Activated CD4-positive, alpha-beta T cell treated with anti-CD3 and anti-CD28 coated beads, Interleukin-2, amount 10 ng/mL, durations not matched to agents 24 days and 14 days (primary cell): ENCODE measurements around the gene DCAF15. TPM values are rescaled to one million over a fixed set of nuclear protein-coding genes. Genes with fewer than 3 reads are reported as not detected.

Experiments
- DNase-seq: peaks from one replicate; pipeline ENCODE4 v3.0.0; 2022
- H3K27ac Mint-ChIP-seq: one replicate; pipeline ENCODE4 v1.8.0; 2022; ENCODE audit warnings: mild to moderate bottlenecking, mixed read lengths
- H3K27me3 Mint-ChIP-seq: one replicate; pipeline ENCODE4 v1.8.0; 2022; ENCODE audit warnings: mixed read lengths
- H3K36me3 Mint-ChIP-seq: one replicate; pipeline ENCODE4 v1.8.0; 2022; ENCODE audit warnings: low read depth, mild to moderate bottlenecking, mixed read lengths
- H3K4me1 Mint-ChIP-seq: one replicate; pipeline ENCODE4 v1.8.0; 2021; ENCODE audit warnings: mixed read lengths
- H3K4me3 Mint-ChIP-seq: one replicate; pipeline ENCODE4 v1.8.0; 2022; ENCODE audit warnings: mild to moderate bottlenecking, moderate library complexity, mixed read lengths
- H3K9me3 Mint-ChIP-seq: one replicate; pipeline ENCODE4 v1.8.0; 2021; ENCODE audit warnings: mixed read lengths
- intact Hi-C: fragments of 100-400 bp; cut with micrococcal nuclease; formaldehyde crosslinking; loops from one replicate; pipeline ENCODE4 v1.15.1; 2023
- total RNA-seq: library from RNA; stranded (reverse); gene quantifications from 2 replicates; pipeline ENCODE4 v1.2.3, GENCODE V29; 2022

The DCAF15 gene, protein sequence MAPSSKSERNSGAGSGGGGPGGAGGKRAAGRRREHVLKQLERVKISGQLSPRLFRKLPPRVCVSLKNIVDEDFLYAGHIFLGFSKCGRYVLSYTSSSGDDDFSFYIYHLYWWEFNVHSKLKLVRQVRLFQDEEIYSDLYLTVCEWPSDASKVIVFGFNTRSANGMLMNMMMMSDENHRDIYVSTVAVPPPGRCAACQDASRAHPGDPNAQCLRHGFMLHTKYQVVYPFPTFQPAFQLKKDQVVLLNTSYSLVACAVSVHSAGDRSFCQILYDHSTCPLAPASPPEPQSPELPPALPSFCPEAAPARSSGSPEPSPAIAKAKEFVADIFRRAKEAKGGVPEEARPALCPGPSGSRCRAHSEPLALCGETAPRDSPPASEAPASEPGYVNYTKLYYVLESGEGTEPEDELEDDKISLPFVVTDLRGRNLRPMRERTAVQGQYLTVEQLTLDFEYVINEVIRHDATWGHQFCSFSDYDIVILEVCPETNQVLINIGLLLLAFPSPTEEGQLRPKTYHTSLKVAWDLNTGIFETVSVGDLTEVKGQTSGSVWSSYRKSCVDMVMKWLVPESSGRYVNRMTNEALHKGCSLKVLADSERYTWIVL
- total RNA-seq: 61.5 and 63.2 TPM in 2 replicates

DNA sequence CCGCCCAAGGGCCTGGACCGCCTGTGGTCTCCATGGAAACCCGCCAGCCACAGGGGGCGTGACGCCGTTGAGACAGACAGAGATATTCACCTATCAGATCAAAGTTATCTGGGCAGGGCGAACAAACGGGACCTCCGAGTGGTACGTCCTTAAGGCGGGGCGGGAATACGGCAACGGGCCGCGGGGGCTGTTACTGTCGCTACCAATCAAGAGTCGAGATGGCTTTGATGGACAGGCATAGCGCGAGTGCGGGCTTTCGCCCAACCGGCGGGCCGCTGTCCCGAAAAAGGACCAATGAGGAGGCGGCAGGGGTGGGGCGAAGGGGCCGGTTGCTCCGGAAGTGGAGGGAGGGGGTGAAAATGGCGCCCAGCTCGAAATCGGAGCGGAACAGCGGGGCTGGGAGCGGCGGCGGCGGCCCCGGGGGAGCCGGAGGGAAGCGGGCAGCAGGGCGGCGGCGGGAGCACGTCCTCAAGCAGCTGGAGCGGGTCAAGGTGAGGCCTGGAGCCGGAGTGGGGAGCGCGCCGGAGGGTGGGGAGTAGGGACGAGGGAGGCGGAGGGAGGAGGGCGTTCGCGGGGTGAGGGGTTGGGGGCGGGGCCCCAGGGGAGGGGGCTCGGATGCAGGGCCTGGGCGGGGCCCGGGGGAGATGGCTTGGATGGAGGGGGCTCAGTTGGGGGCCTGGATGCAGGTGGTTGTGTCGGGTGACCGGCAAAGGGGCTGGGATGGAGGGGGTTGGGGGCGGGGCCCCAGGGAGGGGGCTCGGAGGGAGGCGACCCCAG lies at the start of gene DCAF15:
TSS of gene DCAF15 (plus strand) at position 356 of the 777 bp plus-strand sequence. CDS start at position 360, 4 bp downstream.
- Mint-ChIP-seq H3K27me3 (peaks cover 4% of the 10 kb centered on the region), H3K36me3 (peaks cover 18% of the 10 kb centered on the region), H3K4me3 (peak within 1 kb of the TSS; percentile 99), H3K27ac (peak within 1 kb of the TSS; percentile 97), H3K4me1 (peaks cover 14% of the 10 kb centered on the region), H3K9me3 (no peaks in the 10 kb centered on the region)
- intact Hi-C loops: loop anchor here (1.0 to 2.0 kb wide), 6 partner anchors 34 to 129 kb away; partner anchors contain the start of genes BRME1, CC2D1A, IL27RA and RFX1
- DNase-seq: peak; percentile 100

- intact Hi-C loops: no loop called here
- H3K27ac Mint-ChIP-seq: no peak overlapping the region
- no peaks in the 10 kb centered on the region for H3K9me3 Mint-ChIP-seq
- no peaks in the 10 kb centered on the region for H3K27me3 Mint-ChIP-seq
- H3K4me1 Mint-ChIP-seq: peaks cover 15% of the 10 kb centered on the region
- peaks cover 1% of the 10 kb centered on the region for H3K36me3 Mint-ChIP-seq
- DNase-seq: peak; percentile 75
- no peak overlapping the region for H3K4me3 Mint-ChIP-seq
These were observed 49.2 kb upstream of the DCAF15 start for GRCh38 chr19:13902993-13903555.

DNA sequence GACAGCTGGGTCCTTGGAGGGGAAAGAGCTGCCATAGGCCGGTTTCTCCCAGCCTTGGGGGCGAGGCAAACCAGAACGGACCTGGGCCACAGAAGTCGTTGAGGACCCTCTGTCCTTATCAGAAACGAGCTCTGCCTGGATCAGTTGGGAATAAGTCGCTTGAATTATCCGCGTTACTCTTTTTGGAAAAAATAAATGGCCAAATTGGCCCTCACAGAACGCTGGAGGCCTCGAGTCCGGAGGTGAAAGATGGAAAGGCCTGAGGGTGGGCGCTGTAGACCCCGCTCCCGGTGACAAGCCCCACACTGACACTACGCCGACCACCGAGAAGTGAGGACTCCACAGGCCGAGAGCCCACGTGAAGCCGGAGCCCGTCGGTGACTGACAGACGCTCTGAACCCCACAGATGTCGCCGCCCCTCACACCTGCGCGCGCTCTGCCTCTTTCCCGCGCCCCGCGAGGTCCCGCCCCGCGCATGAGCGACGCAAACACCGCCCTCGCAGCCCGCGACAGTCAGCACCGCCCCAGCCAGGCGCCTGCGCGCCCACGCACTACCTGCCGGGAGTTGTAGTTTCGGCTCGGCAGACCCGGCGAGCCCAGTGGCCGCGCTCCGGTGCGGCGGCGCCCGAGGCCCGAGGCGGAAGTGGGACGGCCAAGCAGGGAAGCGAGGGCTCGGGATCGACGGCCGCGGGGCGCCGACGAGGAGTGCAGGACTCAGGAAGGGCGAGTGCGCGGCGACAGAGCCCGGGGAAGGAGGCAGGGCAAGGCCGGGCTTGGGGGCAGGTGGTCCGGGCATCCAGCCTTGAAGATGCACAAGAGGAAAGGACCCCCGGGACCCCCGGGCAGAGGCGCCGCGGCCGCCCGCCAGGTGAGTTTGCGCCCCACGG lies 46.4 kb upstream of the DCAF15 start, which contains the start of the genes BRME1 and CC2D1A:
TSS of gene BRME1 (minus strand) at position 484 of the 887 bp plus-strand sequence. CDS start 1,225 bp downstream, outside the sequence.
TSS of gene CC2D1A (plus strand) at position 568 of the 887 bp plus-strand sequence. CDS start at position 809, 241 bp downstream.
- H3K4me3 Mint-ChIP-seq: peak within 1 kb of the TSS; percentile 84
- no peaks in the 10 kb centered on the region for H3K27me3 Mint-ChIP-seq
- intact Hi-C loops: loop anchor here (1.0 to 2.0 kb wide), 3 partner anchors 25 to 100 kb away; partner anchors contain the start of genes DCAF15 and RFX1
- peaks cover 11% of the 10 kb centered on the region for H3K36me3 Mint-ChIP-seq
- peak within 1 kb of the TSS; percentile 94 for H3K27ac Mint-ChIP-seq
- H3K9me3 Mint-ChIP-seq: no peaks in the 10 kb centered on the region
- peaks cover 15% of the 10 kb centered on the region for H3K4me1 Mint-ChIP-seq
- DNase-seq: peak; percentile 99

- intact Hi-C loops: loop anchor here (1.0 to 2.0 kb wide), 3 partner anchors 26 to 100 kb away; partner anchors contain the start of genes DCAF15 and RFX1
These were observed 45.8 kb upstream of the DCAF15 start for GRCh38 chr19:13906521-13906904.

DNA sequence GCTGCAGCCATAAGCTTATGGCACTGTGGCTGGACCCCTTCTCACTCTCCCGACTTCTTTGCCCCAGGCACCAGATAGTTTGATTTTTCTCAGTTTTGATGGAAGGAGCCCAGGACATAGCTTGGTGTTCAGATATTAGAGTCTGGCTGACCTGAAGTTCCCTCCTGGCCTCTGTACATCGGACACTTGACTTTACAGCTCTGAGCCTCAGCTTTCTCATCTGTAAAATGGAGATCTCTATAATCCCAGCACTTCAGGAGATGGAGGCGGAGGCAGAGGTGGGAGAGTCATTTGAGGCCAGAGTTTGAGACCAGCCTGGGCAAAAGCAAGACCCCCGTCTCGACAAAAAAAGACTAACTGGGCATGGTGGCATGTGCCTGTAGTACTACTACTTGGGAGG lies 45.4 kb upstream of the DCAF15 start:
- Mint-ChIP-seq H3K4me1 (peaks cover 15% of the 10 kb centered on the region), H3K4me3 (peak overlapping the region; percentile 84), H3K27ac (peak overlapping the region; percentile 76), H3K27me3 (no peaks in the 10 kb centered on the region), H3K9me3 (no peaks in the 10 kb centered on the region), H3K36me3 (peaks cover 16% of the 10 kb centered on the region)
- intact Hi-C loops: loop anchor here (1.0 to 2.0 kb wide), 3 partner anchors 26 to 99 kb away; partner anchors contain the start of genes DCAF15 and RFX1
- DNase-seq: no peak

More at GRCh38 chr19:13906521-13906904, 45.8 kb upstream of the DCAF15 start:
- peak overlapping the region; percentile 76 for H3K27ac Mint-ChIP-seq
- H3K27me3 Mint-ChIP-seq: no peaks in the 10 kb centered on the region
- peaks cover 15% of the 10 kb centered on the region for H3K36me3 Mint-ChIP-seq
- no peak for DNase-seq
- no peaks in the 10 kb centered on the region for H3K9me3 Mint-ChIP-seq
- peak overlapping the region; percentile 84 for H3K4me3 Mint-ChIP-seq
- H3K4me1 Mint-ChIP-seq: peaks cover 15% of the 10 kb centered on the region

GRCh38 chr19:13908674-13909073 lies 43.6 kb upstream of the DCAF15 start:
- Mint-ChIP-seq H3K36me3 (peaks cover 19% of the 10 kb centered on the region), H3K4me3 (no peak overlapping the region), H3K4me1 (peaks cover 15% of the 10 kb centered on the region), H3K9me3 (no peaks in the 10 kb centered on the region), H3K27ac (no peak overlapping the region), H3K27me3 (no peaks in the 10 kb centered on the region)
- intact Hi-C loops: no loop called here
- DNase-seq: no peak

- Mint-ChIP-seq H3K9me3 (no peaks in the 10 kb centered on the region), H3K36me3 (peaks cover 19% of the 10 kb centered on the region), H3K27me3 (no peaks in the 10 kb centered on the region), H3K27ac (no peak overlapping the region), H3K4me3 (no peak overlapping the region), H3K4me1 (peaks cover 13% of the 10 kb centered on the region)
- no peak for DNase-seq
- intact Hi-C loops: no loop called here
These were observed 42.9 kb upstream of the DCAF15 start for GRCh38 chr19:13909430-13909829.

DNA sequence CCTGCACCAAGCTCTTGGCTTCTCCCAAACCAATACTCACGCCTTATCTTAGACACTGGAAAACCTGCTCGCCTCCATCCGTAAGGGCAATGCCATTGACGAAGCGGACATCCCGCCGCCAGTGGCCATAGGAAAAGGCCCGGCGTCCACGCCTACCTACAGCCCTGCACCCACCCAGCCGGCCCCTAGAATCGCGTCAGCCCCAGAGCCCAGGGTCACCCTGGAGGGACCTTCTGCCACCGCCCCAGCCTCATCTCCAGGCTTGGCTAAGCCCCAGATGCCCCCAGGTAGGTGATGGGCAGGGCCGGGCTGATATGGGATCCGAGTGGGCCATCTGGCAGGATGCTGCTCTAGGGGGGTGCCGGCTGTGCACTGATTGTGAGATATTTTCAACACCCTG lies 39.0 kb upstream of the DCAF15 start:
- H3K27ac Mint-ChIP-seq: no peak overlapping the region
- no peaks in the 10 kb centered on the region for H3K9me3 Mint-ChIP-seq
- no peak for DNase-seq
- intact Hi-C loops: no loop called here
- no peaks in the 10 kb centered on the region for H3K27me3 Mint-ChIP-seq
- no peaks in the 10 kb centered on the region for H3K4me1 Mint-ChIP-seq
- H3K4me3 Mint-ChIP-seq: no peak overlapping the region
- H3K36me3 Mint-ChIP-seq: peaks cover 27% of the 10 kb centered on the region

DNA sequence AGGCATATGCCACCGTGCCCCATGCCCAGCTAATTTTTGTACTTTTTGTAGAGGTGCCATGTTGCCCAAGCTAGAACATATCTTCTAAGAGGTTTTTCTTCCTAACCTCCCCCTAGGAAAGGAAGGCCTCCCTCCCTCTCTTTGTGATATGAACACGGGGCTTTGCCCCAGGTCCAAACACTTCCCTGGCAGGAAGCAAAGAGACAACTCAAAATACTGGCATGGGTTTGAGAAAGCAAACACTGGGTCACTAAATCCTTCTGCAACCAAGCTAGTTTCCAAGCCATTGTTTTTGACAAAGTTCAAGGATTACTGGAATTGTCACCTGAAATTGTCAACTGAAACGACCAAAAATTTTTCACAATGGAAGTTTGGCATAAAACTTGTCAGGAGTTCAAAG lies 37.5 kb upstream of the DCAF15 start:
- H3K4me3 Mint-ChIP-seq: no peak overlapping the region
- H3K27me3 Mint-ChIP-seq: no peaks in the 10 kb centered on the region
- DNase-seq: no peak
- H3K27ac Mint-ChIP-seq: no peak overlapping the region
- H3K9me3 Mint-ChIP-seq: no peaks in the 10 kb centered on the region
- no peaks in the 10 kb centered on the region for H3K4me1 Mint-ChIP-seq
- intact Hi-C loops: no loop called here
- peaks cover 35% of the 10 kb centered on the region for H3K36me3 Mint-ChIP-seq

DNA sequence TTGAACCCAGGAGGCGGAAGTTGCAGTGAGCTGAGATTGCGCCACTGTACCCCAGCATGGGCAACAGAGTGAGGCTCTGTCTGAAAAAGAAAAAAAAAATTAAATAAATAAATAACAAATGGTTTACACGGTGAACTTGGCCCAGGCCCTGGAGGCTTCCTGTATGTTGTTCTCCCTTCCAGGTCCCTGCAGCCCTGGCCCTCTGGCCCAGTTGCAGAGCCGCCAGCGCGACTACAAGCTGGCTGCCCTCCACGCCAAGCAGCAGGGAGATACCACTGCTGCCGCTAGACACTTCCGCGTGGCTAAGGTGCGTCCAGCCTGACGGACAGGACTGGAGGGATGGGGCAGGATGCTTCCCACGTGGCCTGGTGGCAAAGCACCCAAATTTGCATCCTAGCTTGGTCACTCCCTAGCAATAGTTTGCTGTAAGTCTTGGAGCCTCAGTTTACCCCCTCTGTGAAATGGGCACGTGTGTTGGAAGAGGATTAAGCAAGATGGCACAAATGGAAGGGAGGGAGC lies 34.4 kb upstream of the DCAF15 start:
- Mint-ChIP-seq H3K9me3 (peaks cover 7% of the 10 kb centered on the region), H3K4me1 (no peaks in the 10 kb centered on the region), H3K27me3 (no peaks in the 10 kb centered on the region), H3K36me3 (peaks cover 48% of the 10 kb centered on the region), H3K4me3 (no peak overlapping the region), H3K27ac (no peak overlapping the region)
- DNase-seq: no peak
- intact Hi-C loops: no loop called here

DNA sequence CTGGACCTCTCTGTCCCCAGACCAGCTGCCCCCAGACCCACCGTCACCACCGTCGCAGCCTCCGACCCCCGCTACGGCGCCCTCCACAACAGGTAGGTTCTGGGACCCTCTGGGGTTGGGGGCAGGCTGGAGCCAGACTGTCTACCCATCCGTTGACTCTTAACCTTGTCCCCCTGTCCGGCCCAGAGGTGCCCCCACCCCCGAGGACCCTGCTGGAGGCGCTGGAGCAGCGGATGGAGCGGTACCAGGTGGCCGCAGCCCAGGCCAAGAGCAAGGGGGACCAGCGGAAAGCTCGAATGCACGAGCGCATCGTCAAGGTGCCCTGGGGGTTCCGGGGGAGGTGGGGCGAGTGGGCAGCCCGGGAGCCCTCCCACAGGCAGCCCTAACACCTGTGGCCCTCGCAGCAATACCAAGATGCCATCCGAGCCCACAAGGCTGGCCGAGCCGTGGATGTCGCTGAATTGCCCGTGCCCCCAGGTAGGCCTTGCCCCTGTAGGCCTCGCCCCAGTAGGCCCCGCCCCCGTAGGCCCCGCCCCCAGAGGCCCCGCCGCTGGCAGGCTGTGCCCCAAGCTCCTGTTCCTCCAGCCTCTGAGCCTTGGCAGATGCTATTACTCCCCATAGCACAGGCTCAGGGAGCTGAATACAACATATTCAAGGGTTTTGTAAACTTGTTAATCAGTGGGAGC lies 33.4 kb upstream of the DCAF15 start:
- Mint-ChIP-seq H3K4me3 (no peak overlapping the region), H3K27ac (no peak overlapping the region), H3K4me1 (no peaks in the 10 kb centered on the region), H3K27me3 (no peaks in the 10 kb centered on the region), H3K9me3 (peaks cover 7% of the 10 kb centered on the region), H3K36me3 (peaks cover 53% of the 10 kb centered on the region)
- no peak for DNase-seq
- intact Hi-C loops: no loop called here

DNA sequence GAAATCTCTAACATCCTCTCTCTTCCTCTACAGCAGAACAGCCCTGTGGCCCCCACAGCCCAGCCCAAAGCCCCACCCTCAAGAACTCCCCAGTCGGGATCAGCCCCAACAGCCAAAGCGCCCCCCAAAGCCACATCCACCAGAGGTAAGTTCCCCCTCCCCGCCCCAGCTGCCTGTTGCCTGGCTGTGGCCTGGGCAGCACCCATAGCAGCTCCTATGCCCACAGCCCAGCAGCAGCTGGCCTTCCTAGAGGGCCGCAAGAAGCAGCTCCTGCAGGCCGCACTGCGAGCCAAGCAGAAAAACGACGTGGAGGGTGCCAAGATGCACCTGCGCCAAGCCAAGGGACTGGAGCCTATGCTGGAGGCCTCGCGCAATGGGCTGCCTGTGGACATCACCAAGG lies 31.8 kb upstream of the DCAF15 start:
- H3K4me1 Mint-ChIP-seq: no peaks in the 10 kb centered on the region
- DNase-seq: no peak
- H3K4me3 Mint-ChIP-seq: no peak overlapping the region
- H3K27me3 Mint-ChIP-seq: no peaks in the 10 kb centered on the region
- peaks cover 7% of the 10 kb centered on the region for H3K9me3 Mint-ChIP-seq
- peaks cover 52% of the 10 kb centered on the region for H3K36me3 Mint-ChIP-seq
- intact Hi-C loops: no loop called here
- no peak overlapping the region for H3K27ac Mint-ChIP-seq
